PC-3 (cell line): Measurements from ENCODE around the gene AP1B1. TPM values are rescaled to one million over a fixed set of nuclear protein-coding genes. Genes with fewer than 3 reads are reported as not detected.

Experiments
- ATAC-seq: fragments of 200-7000 bp; cut with Tn5 transposase; 2 replicates; pipeline ENCODE4 v1.9.1; 2020; ENCODE audit warnings: mild to moderate bottlenecking, moderate library complexity
- BruUV-seq: library from RNA; stranded (reverse); fragments of 400-500 nt; replicated peaks from 2 replicates; lab custom pipeline; 2021; lab: Mats Ljungman, UMichigan
- CTCF ChIA-PET: fragments of 300-600 bp; sonication (Branson Sonifier 250); formaldehyde crosslinking; loops from one replicate; lab custom pipeline; 2022; ENCODE audit warnings: antibody characterized with exemption; lab: Charles Lee
- POLR2A ChIA-PET: fragments of 300-600 bp; sonication (Branson Sonifier 250); formaldehyde crosslinking; loops from one replicate; lab custom pipeline; 2022; ENCODE audit warnings: antibody characterized with exemption; ENCODE audit not compliant: unreplicated experiment; lab: Charles Lee
- DNase-seq: peaks from one replicate; pipeline ENCODE4 v3.0.0-alpha.2; 2015
- H2AFZ ChIP-seq: fragments of 300-600 bp; sonication (generic); 2 replicates; pipeline ENCODE4 v1.6.0; 2016; ENCODE audit warnings: antibody characterized with exemption, low read length
- H3F3A ChIP-seq: fragments of 300-600 bp; sonication (generic); one replicate; pipeline ENCODE4 v1.6.0; 2017; ENCODE audit warnings: antibody characterized with exemption, low read length, control low read depth, mild to moderate bottlenecking; ENCODE audit not compliant: unreplicated experiment
- H3K27ac ChIP-seq: fragments of 300-600 bp; sonication (generic); 2 replicates; pipeline ENCODE4 v1.5.1; 2016; ENCODE audit warnings: mild to moderate bottlenecking, low read length
- H3K27me3 ChIP-seq: fragments of 300-600 bp; sonication (generic); 2 replicates; pipeline ENCODE4 v1.6.1; 2016; ENCODE audit warnings: low read length, mixed read lengths
- H3K36me3 ChIP-seq: fragments of 300-600 bp; sonication (generic); 2 replicates; pipeline ENCODE4 v1.6.1; 2016; ENCODE audit warnings: low read depth, mixed run types, low read length, mixed read lengths
- H3K4me1 ChIP-seq: fragments of 300-600 bp; sonication (generic); 2 replicates; pipeline ENCODE4 v1.5.1; 2016; ENCODE audit warnings: low read length; ENCODE audit not compliant: insufficient read depth
- H3K4me2 ChIP-seq: fragments of 300-600 bp; sonication (generic); 2 replicates; pipeline ENCODE4 v1.6.0; 2016; ENCODE audit warnings: low read length
- H3K4me3 ChIP-seq: fragments of 300-600 bp; sonication (generic); 2 replicates; pipeline ENCODE4 v1.5.1; 2016; ENCODE audit warnings: mild to moderate bottlenecking, low read length, mixed read lengths
- H3K79me2 ChIP-seq: fragments of 300-600 bp; sonication (generic); 2 replicates; pipeline ENCODE4 v1.6.1; 2017; ENCODE audit warnings: low read length, mixed read lengths
- H3K9ac ChIP-seq: fragments of 300-600 bp; sonication (generic); 2 replicates; pipeline ENCODE4 v1.6.0; 2016; ENCODE audit warnings: mild to moderate bottlenecking, low read length
- H3K9me2 ChIP-seq: fragments of 300-600 bp; sonication (generic); replicated peaks from 2 replicates; pipeline ENCODE4 v1.6.1; 2016; ENCODE audit warnings: mixed run types, low read length, mixed read lengths
- H3K9me3 ChIP-seq: fragments of 300-600 bp; sonication (generic); 2 replicates; pipeline ENCODE4 v1.6.1; 2016; ENCODE audit warnings: low read length, mixed read lengths
- H4K20me1 ChIP-seq: fragments of 300-600 bp; sonication (generic); 2 replicates; pipeline ENCODE4 v1.6.1; 2016; ENCODE audit warnings: low read length, mixed read lengths
- EZH2 ChIP-seq: fragments of 300-600 bp; sonication (generic); IDR thresholded peaks from one replicate; pipeline ENCODE4 v1.6.1; 2017; ENCODE audit warnings: antibody characterized with exemption, mild to moderate bottlenecking, low read length; ENCODE audit not compliant: unreplicated experiment
- EZH2phosphoT487 ChIP-seq: fragments of 300-600 bp; sonication (generic); IDR thresholded peaks from 2 replicates; pipeline ENCODE4 v1.6.1; 2018; ENCODE audit warnings: mild to moderate bottlenecking, antibody characterized with exemption, low read length, borderline replicate concordance
- intact Hi-C: fragments of 100-400 bp; cut with micrococcal nuclease; formaldehyde crosslinking; loops from 2 replicates; pipeline ENCODE4 v1.9.0; 2023
- total RNA-seq: library from RNA; depleted of rRNA; stranded (reverse); fragments of >200 nt; gene quantifications from 2 replicates; pipeline ENCODE4 v1.2.3, GENCODE V29; 2014
- TF ChIP-seq, protein P1 (sequence below): fragments of 300-600 bp; sonication (generic); conservative IDR thresholded peaks from 2 replicates; pipeline ENCODE4 v1.5.1; 2017; ENCODE audit warnings: antibody characterized with exemption, low read depth, mild to moderate bottlenecking, low read length

The AP1B1 gene
- total RNA-seq, 1 experiment from 2014 or later: 81.2 TPM

- POLR2A ChIA-PET: no interaction called here
- H3K4me2 ChIP-seq: no peak overlapping the region
Observed at GRCh38 chr22:29301716-29302401, 86.5 kb downstream of the AP1B1 start.

GRCh38 chr22:29300807-29301601, 87.4 kb downstream of the AP1B1 start:
- no peak overlapping the region for H3K4me3 ChIP-seq
- no peaks in the 10 kb centered on the region for H3K4me1 ChIP-seq
- no peaks in the 10 kb centered on the region for H3K9me2 ChIP-seq
- H3K27ac ChIP-seq: no peak overlapping the region
- no peak overlapping the region for H2AFZ ChIP-seq
- intact Hi-C loops: no loop called here
- no peak overlapping the region for H3K4me2 ChIP-seq
- peaks cover 6% of the 10 kb centered on the region for H3F3A ChIP-seq
- DNase-seq: no peak
- no peaks in the 10 kb centered on the region for H3K27me3 ChIP-seq
- no peak overlapping the region for H3K9ac ChIP-seq
- no TSS peak for BruUV-seq
- TF ChIP-seq, protein P1, sequence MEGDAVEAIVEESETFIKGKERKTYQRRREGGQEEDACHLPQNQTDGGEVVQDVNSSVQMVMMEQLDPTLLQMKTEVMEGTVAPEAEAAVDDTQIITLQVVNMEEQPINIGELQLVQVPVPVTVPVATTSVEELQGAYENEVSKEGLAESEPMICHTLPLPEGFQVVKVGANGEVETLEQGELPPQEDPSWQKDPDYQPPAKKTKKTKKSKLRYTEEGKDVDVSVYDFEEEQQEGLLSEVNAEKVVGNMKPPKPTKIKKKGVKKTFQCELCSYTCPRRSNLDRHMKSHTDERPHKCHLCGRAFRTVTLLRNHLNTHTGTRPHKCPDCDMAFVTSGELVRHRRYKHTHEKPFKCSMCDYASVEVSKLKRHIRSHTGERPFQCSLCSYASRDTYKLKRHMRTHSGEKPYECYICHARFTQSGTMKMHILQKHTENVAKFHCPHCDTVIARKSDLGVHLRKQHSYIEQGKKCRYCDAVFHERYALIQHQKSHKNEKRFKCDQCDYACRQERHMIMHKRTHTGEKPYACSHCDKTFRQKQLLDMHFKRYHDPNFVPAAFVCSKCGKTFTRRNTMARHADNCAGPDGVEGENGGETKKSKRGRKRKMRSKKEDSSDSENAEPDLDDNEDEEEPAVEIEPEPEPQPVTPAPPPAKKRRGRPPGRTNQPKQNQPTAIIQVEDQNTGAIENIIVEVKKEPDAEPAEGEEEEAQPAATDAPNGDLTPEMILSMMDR: no peak
- TF ChIP-seq EZH2phosphoT487 (no peak), EZH2 (no peak)
- H4K20me1 ChIP-seq: no peaks in the 10 kb centered on the region
- peak; percentile 7; the same call in 1 of the 2 replicates for ATAC-seq
- ChIA-PET CTCF (no interaction called here), POLR2A (no interaction called here)
- no peaks in the 10 kb centered on the region for H3K79me2 ChIP-seq
- H3K9me3 ChIP-seq: no peaks in the 10 kb centered on the region
- peaks cover 36% of the 10 kb centered on the region for H3K36me3 ChIP-seq

More at GRCh38 chr22:29301716-29302401, 86.5 kb downstream of the AP1B1 start:
- no peaks in the 10 kb centered on the region for H4K20me1 ChIP-seq
- no peak overlapping the region for H2AFZ ChIP-seq
- peaks cover 28% of the 10 kb centered on the region for H3K36me3 ChIP-seq
- no peaks in the 10 kb centered on the region for H3K27me3 ChIP-seq
- BruUV-seq: TSS peak; percentile 4
- DNase-seq: no peak
- ATAC-seq: no peak
- CTCF ChIA-PET: no interaction called here
- H3F3A ChIP-seq: peaks cover 6% of the 10 kb centered on the region
- intact Hi-C loops: no loop called here
- H3K4me3 ChIP-seq: no peak overlapping the region
- H3K27ac ChIP-seq: no peak overlapping the region
- H3K9me2 ChIP-seq: no peaks in the 10 kb centered on the region
- no peak overlapping the region for H3K9ac ChIP-seq
- TF ChIP-seq EZH2: no peak
- TF ChIP-seq, protein P1: no peak
- no peaks in the 10 kb centered on the region for H3K9me3 ChIP-seq
- H3K79me2 ChIP-seq: no peaks in the 10 kb centered on the region
- H3K4me1 ChIP-seq: no peaks in the 10 kb centered on the region

DNA sequence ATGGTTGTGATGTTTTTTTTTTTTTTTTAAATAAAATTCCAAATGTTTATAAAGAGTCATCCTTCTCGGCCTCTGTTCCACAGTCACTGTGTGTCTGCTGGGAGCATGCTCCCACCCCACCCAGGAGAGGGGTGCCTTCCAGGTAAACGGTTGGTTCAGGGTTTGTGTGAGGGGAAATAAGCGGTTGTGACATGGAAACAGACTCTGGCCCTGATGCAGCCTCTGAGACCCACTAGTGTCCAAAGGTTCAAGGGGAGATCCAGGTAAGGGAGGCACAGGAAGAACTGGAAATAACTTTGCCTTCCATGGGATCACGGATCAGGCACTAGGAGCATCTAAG, 87.9 kb downstream of the AP1B1 start:
- CTCF ChIA-PET: no interaction called here
- Histone ChIP-seq H2AFZ (no peak overlapping the region), H3K4me1 (no peaks in the 10 kb centered on the region), H3K9ac (no peak overlapping the region), H3K4me2 (no peak overlapping the region), H3K4me3 (no peak overlapping the region), H3K27ac (no peak overlapping the region), H3K9me3 (no peaks in the 10 kb centered on the region), H3F3A (peaks cover 6% of the 10 kb centered on the region), H3K36me3 (peaks cover 42% of the 10 kb centered on the region), H3K9me2 (no peaks in the 10 kb centered on the region), H3K27me3 (no peaks in the 10 kb centered on the region), H4K20me1 (0 out of 2 replicates have a peak, but pooled peaks cover 4% of the 10 kb centered on the region), H3K79me2 (no peaks in the 10 kb centered on the region)
- no TSS peak for BruUV-seq
- intact Hi-C loops: no loop called here
- ATAC-seq (no peak), DNase-seq (no peak)
- TF ChIP-seq, protein P1: no peak
- TF ChIP-seq EZH2phosphoT487 (no peak), EZH2 (no peak)
- POLR2A ChIA-PET: no interaction called here
